IMR-90 (cell line): Measurements from ENCODE around the gene TGM1. TPM values are rescaled to one million over a fixed set of nuclear protein-coding genes. Genes with fewer than 3 reads are reported as not detected.

Experiments
- ATAC-seq: fragments of 200-7000 bp; cut with Tn5 transposase; 2 replicates; pipeline ENCODE4 v1.9.1; 2020; ENCODE audit warnings: low read depth, mild to moderate bottlenecking, moderate library complexity
- BruUV-seq: library from RNA; stranded (reverse); fragments of 400-500 nt; replicated peaks from 2 replicates; lab custom pipeline; 2021; lab: Mats Ljungman, UMichigan
- CTCF ChIA-PET: fragments of 300-600 bp; formaldehyde crosslinking; extraction: SDS; loops from one replicate; lab custom pipeline; 2021; ENCODE audit warnings: antibody characterized with exemption; lab: Yijun Ruan, JAX
- POLR2A ChIA-PET: fragments of 300-600 bp; sonication (Branson Sonifier 250); formaldehyde crosslinking; loops from one replicate; lab custom pipeline; 2022; ENCODE audit warnings: antibody characterized with exemption; ENCODE audit not compliant: unreplicated experiment; lab: Charles Lee
- DNase-seq: peaks from one replicate; pipeline ENCODE4 v3.0.0; 2013
- H2AFZ ChIP-seq: replicated peaks from 2 replicates; pipeline ENCODE3; 2013; ENCODE audit warnings: low read length, mild to moderate bottlenecking; ENCODE audit not compliant: poor library complexity
- H2AK5ac ChIP-seq: 2 replicates; pipeline ENCODE4 v1.6.1; 2013; ENCODE audit warnings: low read depth, low read length, inconsistent platforms
- H2AK9ac ChIP-seq: replicated peaks from 2 replicates; pipeline ENCODE3; 2013; ENCODE audit warnings: mild to moderate bottlenecking, low read depth, low read length, moderate library complexity; ENCODE audit not compliant: poor library complexity
- H2BK120ac ChIP-seq: 2 replicates; pipeline ENCODE4 v1.6.1; 2013; ENCODE audit warnings: low read depth, low read length, inconsistent platforms
- H2BK15ac ChIP-seq: 3 replicates; pipeline ENCODE4 v1.6.1; 2013; ENCODE audit warnings: low read depth, low read length, inconsistent platforms
- H2BK20ac ChIP-seq: 2 replicates; pipeline ENCODE4 v1.6.1; 2013; ENCODE audit warnings: low read depth, mild to moderate bottlenecking, inconsistent platforms, low read length, moderate library complexity
- H2BK5ac ChIP-seq: 2 replicates; pipeline ENCODE4 v1.6.1; 2013; ENCODE audit warnings: mild to moderate bottlenecking, low read depth, low read length, inconsistent platforms; ENCODE audit not compliant: poor library complexity, severe bottlenecking
- H3K14ac ChIP-seq: replicated peaks from 2 replicates; pipeline ENCODE4 v1.6.1; 2013; ENCODE audit warnings: low read depth, low read length, inconsistent platforms
- H3K18ac ChIP-seq: 2 replicates; pipeline ENCODE4 v1.6.1; 2013; ENCODE audit warnings: low read depth, low read length, control low read depth
- H3K23ac ChIP-seq: 2 replicates; pipeline ENCODE4 v1.6.1; 2013; ENCODE audit warnings: low read depth, low read length, inconsistent platforms
- H3K27ac ChIP-seq: 2 replicates; pipeline ENCODE4 v1.5.1; 2013; ENCODE audit warnings: mild to moderate bottlenecking, control low read depth, low read length; ENCODE audit not compliant: insufficient read depth
- H3K27me3 ChIP-seq: 2 replicates; pipeline ENCODE4 v1.6.1; 2013; ENCODE audit warnings: low read length; ENCODE audit not compliant: control insufficient read depth, insufficient read depth
- H3K36me3 ChIP-seq: 2 replicates; pipeline ENCODE4 v1.6.1; 2013; ENCODE audit warnings: low read length, mixed read lengths; ENCODE audit not compliant: control insufficient read depth, insufficient read depth
- H3K4ac ChIP-seq: 2 replicates; pipeline ENCODE4 v1.6.1; 2013; ENCODE audit warnings: low read depth, low read length, inconsistent platforms
- H3K4me1 ChIP-seq: 2 replicates; pipeline ENCODE4 v1.6.1; 2013; ENCODE audit warnings: low read length, mixed read lengths; ENCODE audit not compliant: control insufficient read depth, insufficient read depth
- H3K4me2 ChIP-seq: 2 replicates; pipeline ENCODE4 v1.6.1; 2013; ENCODE audit warnings: low read depth, mild to moderate bottlenecking, control low read depth, low read length, moderate library complexity
- H3K4me3 ChIP-seq: 2 replicates; pipeline ENCODE4 v1.5.1; 2013; ENCODE audit warnings: low read depth, mild to moderate bottlenecking, control low read depth, low read length, moderate library complexity; ENCODE audit not compliant: insufficient read depth
- H3K56ac ChIP-seq: 2 replicates; pipeline ENCODE4 v1.6.1; 2013; ENCODE audit warnings: low read length, inconsistent platforms; ENCODE audit not compliant: insufficient read depth; ENCODE audit errors: extremely low read depth
- H3K79me1 ChIP-seq, 2 experiments: 2 replicates each; pipeline ENCODE4 v1.6.1; 2013; ENCODE audit warnings: low read length in 2 of 2, inconsistent platforms in 1 of 2, low read depth in 1 of 2
- H3K9ac ChIP-seq: 2 replicates; pipeline ENCODE4 v1.6.1; 2013; ENCODE audit warnings: low read depth, low read length, control low read depth
- H3K9me1 ChIP-seq: 2 replicates; pipeline ENCODE4 v1.6.1; 2013; ENCODE audit warnings: low read length, inconsistent platforms; ENCODE audit not compliant: insufficient read depth
- H3K9me3 ChIP-seq: 2 replicates; pipeline ENCODE4 v1.6.1; 2013; ENCODE audit warnings: low read length; ENCODE audit not compliant: control insufficient read depth, insufficient read depth
- H4K20me1 ChIP-seq: 2 replicates; pipeline ENCODE4 v1.6.1; 2013; ENCODE audit warnings: low read length, inconsistent platforms; ENCODE audit not compliant: insufficient read depth
- H4K5ac ChIP-seq: 2 replicates; pipeline ENCODE4 v1.6.1; 2013; ENCODE audit warnings: mild to moderate bottlenecking, low read depth, low read length, control low read depth
- H4K8ac ChIP-seq, 2 experiments: 2 replicates each; pipeline ENCODE4 v1.6.1; 2013; ENCODE audit warnings: low read depth in 2 of 2, low read length in 2 of 2, control low read depth in 1 of 2, inconsistent platforms in 1 of 2
- H4K91ac ChIP-seq: 2 replicates; pipeline ENCODE4 v1.6.1; 2013; ENCODE audit warnings: low read depth, low read length, inconsistent platforms; ENCODE audit not compliant: insufficient read depth
- ELK1 ChIP-seq: fragments of 150-350 bp; IDR thresholded peaks from 2 replicates; pipeline ENCODE4 v1.6.1; 2016; ENCODE audit warnings: low read depth, mild to moderate bottlenecking, low read length, moderate library complexity, borderline replicate concordance
- FOS ChIP-seq: fragments of 150-350 bp; IDR thresholded peaks from 2 replicates; pipeline ENCODE4 v1.6.1; 2016; ENCODE audit warnings: low read depth, low read length
- MAZ ChIP-seq: IDR thresholded peaks from 2 replicates; pipeline ENCODE4 v1.6.1; 2012; ENCODE audit warnings: low read depth, mild to moderate bottlenecking, low read length, improper control_type of control experiment, moderate library complexity, borderline replicate concordance
- MXI1 ChIP-seq: IDR thresholded peaks from 2 replicates; pipeline ENCODE4 v1.6.1; 2012; ENCODE audit warnings: low read depth, mild to moderate bottlenecking, low read length, moderate library complexity, borderline replicate concordance
- NFE2L2 ChIP-seq: fragments of 150-350 bp; IDR thresholded peaks from 2 replicates; pipeline ENCODE4 v1.6.1; 2016; ENCODE audit warnings: low read depth, mild to moderate bottlenecking, low read length
- WGBS, 2 experiments: methylation state at CpG; one replicate each; pipeline versions ENCODE4 v1.1.5 to v1.1.7; 2013; ENCODE audit warnings: missing lambda C conversion rate in 2 of 2; ENCODE audit not compliant: insufficient read length in 1 of 2; ENCODE audit errors: extremely low coverage in 2 of 2; 5-methylcytosine and 5-hydroxymethylcytosine counted together
- dilution Hi-C: fragments of 300-500 bp; cut with HindIII; formaldehyde crosslinking; loops from one replicate; pipeline ENCODE4 v1.14.3; 2018; ENCODE audit warnings: low sequenced_read_pairs; ENCODE audit not compliant: unreplicated experiment
- in situ Hi-C: fragments of 300-500 bp; cut with MboI; formaldehyde crosslinking; loops from 3 replicates; pipeline ENCODE4 v1.14.3; 2019; ENCODE audit warnings: low sequenced_read_pairs, inconsistent platforms, mixed read lengths
- intact Hi-C: fragments of 100-400 bp; cut with micrococcal nuclease; formaldehyde crosslinking; loops from 2 replicates; pipeline ENCODE4 v1.10.0; 2022
- polyA plus RNA-seq, 3 experiments: library from polyadenylated mRNA; depleted of rRNA; stranded (reverse); fragments of >200 nt; gene quantifications; 2 replicates each; pipeline ENCODE4 v1.2.3, GENCODE V29; 2012; ENCODE audit warnings: low replicate concordance in 1 of 3
- total RNA-seq: library from RNA; depleted of rRNA; stranded (reverse); fragments of >200 nt; gene quantifications from 2 replicates; pipeline ENCODE4 v1.2.3, GENCODE V29; 2012

The TGM1 gene
- total and polyA plus RNA-seq, 2 of the 4 experiments (the other 2 are of a cell fraction) = 0.72 to 3.3 TPM

GRCh38 chr14:24259282-24260025, 3.5 kb downstream of the TGM1 start:
- Histone ChIP-seq H2BK5ac (no peak overlapping the region), H4K8ac (peak overlapping the region; percentile 65 to 67; a peak in 2 of 4 replicates), H4K91ac (peak overlapping the region; percentile 79), H3K79me1 (peaks cover 0 to 2% of the 10 kb centered on the region in 2 experiments; a peak in 1 of 4 replicates), H3K9me3 (no peaks in the 10 kb centered on the region), H3K9me1 (peaks cover 16% of the 10 kb centered on the region; the same call in 1 of the 2 replicates), H3K27me3 (no peaks in the 10 kb centered on the region), H3K18ac (no peak overlapping the region), H4K5ac (no peak overlapping the region), H3K4me1 (peaks cover 8% of the 10 kb centered on the region), H2BK120ac (peak overlapping the region; percentile 79), H2AFZ (peak overlapping the region; percentile 82), H3K56ac (no peak overlapping the region), H3K27ac (no peak overlapping the region), H3K36me3 (peaks cover 2% of the 10 kb centered on the region; the same call in 1 of the 2 replicates), H3K14ac (no peak overlapping the region), H2BK20ac (peak overlapping the region; percentile 67; the same call in 1 of the 2 replicates), H3K4ac (peak overlapping the region; percentile 60; the same call in 1 of the 2 replicates), H2AK9ac (peak overlapping the region; percentile 96), H2BK15ac (peak overlapping the region; percentile 68; the same call in 1 of the 3 replicates), H4K20me1 (no peaks in the 10 kb centered on the region), H3K23ac (no peak overlapping the region; the same call in none of the 2 replicates), H2AK5ac (peak overlapping the region; percentile 84; the same call in 1 of the 2 replicates), H3K9ac (no peak overlapping the region), H3K4me3 (no peak overlapping the region), H3K4me2 (no peak overlapping the region)
- intact Hi-C loops = no loop called here
- CTCF ChIA-PET = no interaction called here
- no peak for DNase-seq
- BruUV-seq = no TSS peak
- peak; percentile 73 for ATAC-seq
- in situ Hi-C loops = no loop called here
- WGBS, 2 experiments = 100% methylated on average over 5 of the region's 16 CpGs; no CpG with 5 or more reads in 1 of the 2 experiments
- TF ChIP-seq MAZ = peak; percentile 71; the same call in 1 of the 2 replicates
- TF ChIP-seq MXI1 = no peak
- no peak for TF ChIP-seq ELK1
- no peak for TF ChIP-seq FOS
- TF ChIP-seq NFE2L2 = no peak
- POLR2A ChIA-PET = no interaction called here
- dilution Hi-C loops = no loop called here
